ENCODE measurements around the gene HHAT.

- no peak for TF ChIP-seq POLR2A (IDR thresholded peaks at IDR 0.05; ENCODE audit: low read depth, low read length)
- TF ChIP-seq, protein P1, sequence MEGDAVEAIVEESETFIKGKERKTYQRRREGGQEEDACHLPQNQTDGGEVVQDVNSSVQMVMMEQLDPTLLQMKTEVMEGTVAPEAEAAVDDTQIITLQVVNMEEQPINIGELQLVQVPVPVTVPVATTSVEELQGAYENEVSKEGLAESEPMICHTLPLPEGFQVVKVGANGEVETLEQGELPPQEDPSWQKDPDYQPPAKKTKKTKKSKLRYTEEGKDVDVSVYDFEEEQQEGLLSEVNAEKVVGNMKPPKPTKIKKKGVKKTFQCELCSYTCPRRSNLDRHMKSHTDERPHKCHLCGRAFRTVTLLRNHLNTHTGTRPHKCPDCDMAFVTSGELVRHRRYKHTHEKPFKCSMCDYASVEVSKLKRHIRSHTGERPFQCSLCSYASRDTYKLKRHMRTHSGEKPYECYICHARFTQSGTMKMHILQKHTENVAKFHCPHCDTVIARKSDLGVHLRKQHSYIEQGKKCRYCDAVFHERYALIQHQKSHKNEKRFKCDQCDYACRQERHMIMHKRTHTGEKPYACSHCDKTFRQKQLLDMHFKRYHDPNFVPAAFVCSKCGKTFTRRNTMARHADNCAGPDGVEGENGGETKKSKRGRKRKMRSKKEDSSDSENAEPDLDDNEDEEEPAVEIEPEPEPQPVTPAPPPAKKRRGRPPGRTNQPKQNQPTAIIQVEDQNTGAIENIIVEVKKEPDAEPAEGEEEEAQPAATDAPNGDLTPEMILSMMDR (IDR thresholded peaks at IDR 0.05; ENCODE audit: extremely low read depth in 1 of 2, insufficient read depth in 1 of 2, low read depth in 1 of 2, low read length in 2 of 2), result no peak
- TF ChIP-seq EZH2 (IDR thresholded peaks at IDR 0.05; ENCODE audit: borderline replicate concordance, low read depth, low read length, severe bottlenecking), result no peak
- TF ChIP-seq GATA2 (IDR thresholded peaks at IDR 0.05; ENCODE audit: insufficient read depth, insufficient read length, low read depth, low read length), result no peak
- TF ChIP-seq MYC (IDR thresholded peaks at IDR 0.05; ENCODE audit: low read depth, low read length), result no peak
- no peak for TF ChIP-seq MAX (IDR thresholded peaks at IDR 0.05; ENCODE audit: insufficient read depth, insufficient read length)
- TF ChIP-seq POLR2AphosphoS5 (IDR thresholded peaks at IDR 0.05; ENCODE audit: insufficient read depth, low read depth, low read length), result no peak
- no peak for TF ChIP-seq JUN (IDR thresholded peaks at IDR 0.05; ENCODE audit: borderline replicate concordance, insufficient read depth, insufficient read length, low read depth)
- TF ChIP-seq FOS (IDR thresholded peaks at IDR 0.05; ENCODE audit: borderline replicate concordance, insufficient read depth, low read length), result no peak
Measured at GRCh38 chr1:210469441-210469840, 140.7 kb downstream of the HHAT start.
